Measurements from ENCODE around the gene POU4F1.

POU4F1 gene

GRCh38 chr13:78606471-78607408 lies 3.4 kb upstream of the POU4F1 start:
- DNase-seq = peak; percentile 85

- DNase-seq = no peak
These were observed 1.6 kb upstream of the POU4F1 start for GRCh38 chr13:78604782-78605611.

DNA sequence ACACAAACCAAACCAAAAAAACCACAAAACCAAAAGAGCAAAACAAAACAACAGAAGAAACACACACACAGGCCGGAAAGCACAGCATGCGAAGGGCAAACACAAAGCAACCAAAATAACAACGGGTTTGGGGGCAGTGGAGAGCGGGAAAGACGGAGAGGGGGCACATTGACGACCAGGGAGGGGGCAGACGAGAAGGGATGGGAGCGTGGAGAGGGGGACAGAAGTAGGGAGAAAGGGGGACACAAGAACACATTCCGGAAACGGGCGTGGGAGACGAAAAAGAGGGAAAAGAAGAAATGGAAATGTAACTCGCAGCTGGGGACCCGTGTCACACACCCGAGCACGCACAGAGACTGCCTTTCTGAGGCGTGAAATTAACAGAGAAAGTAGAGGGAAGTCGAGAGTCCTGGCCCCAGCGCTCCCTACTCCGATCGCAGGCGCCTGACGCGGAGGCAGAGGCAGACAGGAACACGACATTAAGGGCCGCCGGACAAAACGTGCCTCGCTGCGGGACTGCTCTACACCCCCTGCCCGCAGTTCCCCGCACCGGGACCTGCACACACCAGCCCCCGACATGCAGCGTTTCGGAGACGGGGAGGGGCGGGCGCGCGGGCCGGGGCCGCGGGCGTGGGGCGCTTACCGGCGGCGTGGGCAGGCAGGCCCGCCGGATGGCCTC lies 652 bp downstream of the POU4F1 start:
- DNase-seq = peak; percentile 23

GRCh38 chr13:78601874-78602560 lies 1.3 kb downstream of the POU4F1 start:
- no peak for DNase-seq

DNA sequence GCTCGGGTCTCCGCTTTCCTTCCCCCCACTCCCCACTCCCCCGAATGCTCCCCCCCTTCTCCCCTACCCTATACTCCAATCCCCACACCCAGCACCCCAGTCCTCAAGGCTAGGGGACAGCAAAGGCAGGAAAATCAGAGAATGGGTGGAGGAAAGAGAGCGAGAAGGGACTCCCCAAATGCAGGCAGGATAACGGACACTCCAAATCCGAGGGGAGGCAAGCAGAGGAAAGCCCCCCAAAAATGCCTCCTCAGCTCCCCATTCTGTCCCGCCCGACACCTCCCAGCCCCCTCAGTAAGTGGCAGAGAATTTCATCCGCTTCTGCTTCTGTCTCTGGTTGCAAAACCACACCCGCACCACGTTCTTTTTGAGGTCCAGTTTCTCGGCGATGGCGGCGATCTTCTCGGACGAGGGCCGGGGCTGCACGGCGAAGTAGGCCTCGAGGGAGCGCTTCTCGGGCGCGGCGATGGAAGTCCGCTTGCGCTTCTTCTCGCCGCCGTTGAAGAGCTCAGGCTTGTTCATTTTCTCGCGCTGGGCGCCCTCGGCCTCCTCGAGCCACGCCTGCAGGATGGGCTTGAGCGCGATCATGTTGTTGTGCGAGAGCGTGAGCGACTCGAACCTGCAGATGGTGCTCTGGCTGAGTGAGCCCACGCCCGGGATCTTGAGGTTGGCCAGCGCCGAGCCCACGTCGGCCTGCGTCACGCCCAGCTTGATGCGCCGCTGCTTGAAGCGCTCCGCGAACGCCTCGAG lies 2.1 kb downstream of the POU4F1 start:
- no peak for DNase-seq

DNA sequence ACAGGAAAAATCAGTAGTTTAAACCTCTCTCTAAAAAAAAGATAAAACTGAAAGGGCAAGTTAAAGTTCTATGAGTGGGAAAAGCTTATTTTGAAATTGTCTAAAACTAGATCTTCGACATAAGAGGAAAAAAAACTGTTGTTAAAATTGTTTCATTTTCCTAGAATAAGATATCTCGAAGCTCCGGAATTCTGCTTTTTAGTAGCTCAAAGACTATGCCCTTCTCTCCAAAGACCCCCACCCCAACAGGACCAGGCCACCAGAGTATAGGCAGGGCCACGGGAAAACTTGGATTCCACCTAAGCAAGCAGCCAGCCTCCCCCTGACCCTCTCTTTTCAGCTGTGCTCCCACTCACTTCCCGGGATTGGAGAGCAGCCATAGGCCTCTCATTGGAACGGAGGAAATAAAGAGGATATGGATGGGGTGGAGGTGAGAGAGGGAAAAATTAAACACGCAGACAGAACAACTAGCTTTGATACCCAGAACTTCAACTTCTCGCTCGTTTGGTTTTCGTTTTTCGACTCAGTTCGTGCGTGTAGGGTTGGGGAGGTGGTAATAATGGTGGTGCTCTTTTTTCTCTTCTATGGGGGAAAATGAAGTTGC lies 3.0 kb downstream of the POU4F1 start:
- no peak for DNase-seq

GRCh38 chr13:78599645-78600279 lies 3.6 kb downstream of the POU4F1 start:
- no peak for DNase-seq

DNA sequence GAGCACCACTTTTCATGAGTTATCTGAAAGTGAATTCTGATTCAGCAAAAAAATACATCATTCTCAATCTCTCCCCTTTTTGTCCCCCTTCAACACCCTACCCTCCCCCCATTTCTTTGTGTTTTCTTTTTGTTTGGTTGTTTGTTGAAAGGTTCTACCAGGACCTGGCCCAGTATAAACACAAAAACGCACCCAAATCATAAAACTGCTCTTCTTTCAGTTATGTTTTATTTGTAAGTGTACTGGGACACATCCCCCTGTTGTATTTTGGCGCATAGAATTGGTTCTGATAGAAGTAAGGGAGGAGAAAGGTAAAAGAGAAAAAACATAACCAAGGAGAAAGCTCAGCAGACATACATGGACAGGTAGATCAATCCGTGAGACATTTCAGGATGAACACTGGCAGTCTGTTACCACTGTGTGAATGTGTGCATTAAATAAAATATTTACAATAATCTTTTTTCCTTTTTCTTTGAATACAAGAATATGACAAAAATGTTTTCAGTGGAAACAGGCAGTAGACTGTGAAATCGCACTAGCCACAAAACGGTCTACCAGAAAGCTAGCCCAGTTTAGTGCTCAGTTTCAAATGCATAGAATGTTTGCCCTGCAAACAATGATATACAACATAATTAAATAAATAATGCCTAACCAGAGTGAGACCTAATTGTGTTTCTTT lies 4.2 kb downstream of the POU4F1 start:
- no peak for DNase-seq

DNA sequence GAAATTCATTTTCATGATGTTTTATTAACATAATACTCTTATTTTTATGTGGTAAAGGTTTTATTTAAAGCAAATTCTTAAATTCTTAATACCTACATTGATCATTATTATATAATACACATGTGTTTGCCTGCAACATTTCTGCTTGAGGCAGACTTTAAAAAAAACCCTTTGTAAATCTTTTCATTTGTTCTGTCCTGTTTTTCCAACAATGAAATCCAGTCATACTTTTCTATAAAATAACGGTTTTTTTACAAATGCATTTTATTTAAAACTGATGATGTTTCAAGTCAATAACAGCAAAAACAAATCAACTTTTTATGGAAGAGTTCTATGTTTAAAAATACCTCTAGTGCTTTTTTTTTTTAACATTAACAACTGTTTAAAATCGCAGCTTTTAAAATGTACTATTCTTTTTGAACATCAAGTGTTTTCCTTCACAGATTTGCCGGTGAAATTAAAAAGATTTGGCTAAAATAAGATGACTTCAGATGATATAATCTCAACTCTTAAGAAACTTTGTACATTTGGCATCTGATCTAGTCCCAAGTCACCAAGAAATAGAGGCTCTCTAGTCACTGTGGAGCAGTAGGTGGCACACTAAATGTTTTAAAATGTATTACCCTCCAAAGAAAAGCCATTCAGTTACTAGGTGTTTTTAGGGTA lies 5.1 kb downstream of the POU4F1 start:
- no peak for DNase-seq

DNA sequence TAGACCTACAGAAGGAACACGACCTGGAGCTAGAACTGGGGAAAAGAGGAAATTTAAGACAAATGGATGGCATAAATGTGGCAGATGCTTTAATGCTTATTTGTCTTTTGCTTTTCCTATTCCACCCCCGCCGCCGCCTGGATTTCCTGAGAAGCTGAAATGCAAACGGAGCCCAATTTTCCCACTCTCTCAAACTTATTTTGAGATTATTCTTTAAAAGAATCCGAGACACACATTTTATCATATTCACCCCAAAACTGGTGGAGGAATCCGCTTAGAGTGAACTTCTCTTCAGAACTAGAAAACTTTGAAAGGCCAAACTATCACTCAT lies 5.8 kb downstream of the POU4F1 start:
- DNase-seq = no peak

- DNase-seq = no peak
These were observed 6.4 kb downstream of the POU4F1 start for GRCh38 chr13:78596736-78597601.

- no peak for DNase-seq
These were observed 7.0 kb downstream of the POU4F1 start for GRCh38 chr13:78596399-78596735.

DNA sequence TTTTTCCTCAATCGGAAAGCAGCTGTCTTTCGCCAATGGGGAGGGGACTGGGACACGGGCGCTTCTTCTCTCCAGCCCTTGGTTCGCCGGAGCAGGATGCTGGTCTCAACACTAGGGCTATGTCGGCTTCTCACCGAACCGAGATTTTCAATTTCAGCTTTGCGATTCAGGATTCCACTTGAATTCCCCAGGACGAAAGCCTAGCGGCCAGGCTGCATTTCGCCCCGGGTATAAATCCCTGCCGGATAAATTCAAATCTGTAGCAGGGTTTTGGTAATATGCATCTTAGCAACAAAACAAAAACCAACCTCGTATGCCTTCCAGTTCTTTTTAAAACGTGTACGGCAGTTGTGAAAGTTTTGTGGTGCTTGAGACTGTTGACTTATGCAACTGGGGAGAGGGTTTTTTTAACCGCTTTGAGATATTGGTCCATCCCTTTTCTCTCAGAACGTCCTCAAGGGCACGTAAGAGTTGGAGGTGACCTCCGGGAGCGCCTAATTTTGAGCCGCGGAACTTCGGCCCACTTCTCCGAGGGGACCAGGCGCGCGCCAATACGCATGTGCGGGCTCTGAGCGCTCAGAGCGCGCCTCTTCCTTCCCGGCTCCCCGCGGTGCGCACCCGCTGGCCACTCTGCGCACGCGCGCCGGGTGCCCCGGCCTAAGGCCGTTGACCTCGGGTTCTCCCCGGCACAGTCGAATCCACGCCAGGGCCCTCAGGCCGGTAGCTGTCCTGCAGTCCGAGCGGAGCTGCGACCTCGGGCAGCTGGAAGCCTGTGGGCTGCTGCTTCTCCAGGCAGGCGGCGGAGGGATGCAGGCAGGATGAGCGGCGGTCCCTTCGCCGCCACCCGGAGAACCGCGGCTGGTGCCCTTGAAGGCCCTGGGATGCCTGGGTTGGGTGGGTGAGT lies 7.6 kb downstream of the POU4F1 start:
- no peak for DNase-seq

DNA sequence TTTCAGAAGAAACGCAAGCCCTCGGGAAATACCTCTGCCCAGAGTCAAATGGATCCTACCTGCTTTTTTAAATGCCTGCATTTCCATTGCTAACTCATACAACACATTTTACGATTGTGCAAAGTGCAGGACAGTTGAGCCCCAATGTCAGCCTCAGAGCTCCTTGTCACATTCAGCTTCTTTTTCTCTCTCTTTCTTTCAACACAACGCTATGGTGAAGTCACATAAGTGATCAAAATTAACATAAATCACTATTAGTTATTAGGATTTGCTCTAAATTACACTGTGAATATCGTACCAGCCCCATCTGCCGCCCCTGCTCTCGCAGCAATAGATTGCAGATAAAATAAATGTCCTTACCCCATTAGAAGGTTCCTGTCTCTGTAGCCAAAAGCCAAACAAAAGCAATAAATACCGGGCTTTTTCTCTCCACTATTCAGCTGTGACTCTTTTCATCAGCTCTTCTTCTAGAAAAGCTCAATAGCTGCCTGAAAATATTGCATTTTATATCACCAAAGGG lies 8.8 kb downstream of the POU4F1 start:
- no peak for DNase-seq

- no peak for DNase-seq
These were observed 9.5 kb downstream of the POU4F1 start for GRCh38 chr13:78593652-78594455.

DNA sequence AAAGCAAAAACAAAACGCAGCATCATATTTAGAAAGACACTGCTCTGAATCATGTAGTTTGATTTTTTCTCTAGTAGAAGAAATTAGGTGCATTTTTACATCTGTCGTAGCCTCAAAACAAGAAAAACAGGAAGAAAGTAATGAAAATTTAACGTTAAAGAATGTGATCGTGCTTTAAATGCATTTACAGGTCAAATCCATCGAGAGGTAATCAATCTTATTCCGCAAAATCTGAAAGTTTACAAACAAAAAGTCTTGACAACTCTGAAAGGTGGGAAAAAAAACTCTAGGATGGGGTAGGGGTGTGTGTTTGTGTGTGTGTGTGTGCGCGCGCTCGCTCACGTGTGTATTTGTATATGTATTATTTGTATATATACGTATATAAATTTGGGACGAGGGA lies 10.2 kb downstream of the POU4F1 start:
- DNase-seq = no peak

DNA sequence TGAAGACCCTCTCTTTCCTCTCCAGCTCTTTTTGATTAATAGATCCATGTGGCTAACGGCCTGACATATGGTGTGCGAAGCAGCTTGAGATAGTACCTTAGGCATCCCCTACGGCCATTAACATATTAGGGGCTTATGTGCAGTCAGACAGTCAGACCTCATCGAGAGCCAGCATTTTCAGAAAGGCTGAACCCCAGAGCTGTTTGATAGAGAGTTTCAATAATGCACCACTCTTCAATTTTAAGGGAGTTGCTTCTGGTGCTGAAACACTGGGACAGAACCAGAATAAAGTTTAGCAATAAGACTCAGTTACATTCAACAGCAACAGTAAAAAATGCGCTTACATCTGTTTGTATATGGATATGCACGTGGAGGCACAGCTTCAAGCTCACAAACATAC lies 10.8 kb downstream of the POU4F1 start:
- peak; percentile 15 for DNase-seq
